PC-9 (cell line): Measurements from ENCODE around the gene INTS1.
"Not testable (repeated sequence)": the region's sequence is repeated elsewhere in the genome, so short reads cannot be mapped to it uniquely, and the experiment has no call there.

Experiments used
- EZH2 ChIP-seq: fragments of 200-600 bp; sonication (generic); IDR thresholded peaks from 2 replicates; pipeline ENCODE4 v1.8.0; 2017; ENCODE audit warnings: antibody characterized with exemption, low read depth
- TF ChIP-seq, protein P1 (sequence below): fragments of 200-600 bp; sonication (generic); conservative IDR thresholded peaks from 2 replicates; pipeline ENCODE4 v1.6.1; 2017; ENCODE audit warnings: mixed run types, antibody characterized with exemption, mild to moderate bottlenecking, moderate library complexity

DNA sequence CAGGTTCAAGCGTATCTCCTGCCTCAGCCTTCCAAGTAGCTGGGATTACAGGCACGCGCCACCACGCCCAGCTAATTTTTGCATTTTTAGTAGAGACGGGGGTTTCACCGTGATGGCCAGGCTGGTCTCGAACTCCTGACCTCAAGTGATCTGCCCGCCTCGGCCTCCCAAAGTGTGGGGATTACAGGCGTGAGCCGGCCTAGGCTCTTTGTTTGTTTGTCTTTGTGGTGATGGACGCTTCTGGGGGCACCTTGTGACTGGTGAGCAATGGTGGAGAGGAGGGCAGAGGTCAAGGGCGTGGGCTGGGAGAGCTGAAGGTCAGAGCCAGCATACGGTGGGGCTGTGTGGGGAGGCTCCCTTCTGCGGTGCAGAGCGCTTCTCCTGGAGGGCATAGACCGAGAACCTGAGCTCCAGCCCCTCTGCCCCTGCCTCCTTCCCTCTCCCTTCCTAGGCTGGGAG is 11.3 kb upstream of the INTS1 start:
- not testable (repeated sequence) for TF ChIP-seq EZH2
- TF ChIP-seq, protein P1, sequence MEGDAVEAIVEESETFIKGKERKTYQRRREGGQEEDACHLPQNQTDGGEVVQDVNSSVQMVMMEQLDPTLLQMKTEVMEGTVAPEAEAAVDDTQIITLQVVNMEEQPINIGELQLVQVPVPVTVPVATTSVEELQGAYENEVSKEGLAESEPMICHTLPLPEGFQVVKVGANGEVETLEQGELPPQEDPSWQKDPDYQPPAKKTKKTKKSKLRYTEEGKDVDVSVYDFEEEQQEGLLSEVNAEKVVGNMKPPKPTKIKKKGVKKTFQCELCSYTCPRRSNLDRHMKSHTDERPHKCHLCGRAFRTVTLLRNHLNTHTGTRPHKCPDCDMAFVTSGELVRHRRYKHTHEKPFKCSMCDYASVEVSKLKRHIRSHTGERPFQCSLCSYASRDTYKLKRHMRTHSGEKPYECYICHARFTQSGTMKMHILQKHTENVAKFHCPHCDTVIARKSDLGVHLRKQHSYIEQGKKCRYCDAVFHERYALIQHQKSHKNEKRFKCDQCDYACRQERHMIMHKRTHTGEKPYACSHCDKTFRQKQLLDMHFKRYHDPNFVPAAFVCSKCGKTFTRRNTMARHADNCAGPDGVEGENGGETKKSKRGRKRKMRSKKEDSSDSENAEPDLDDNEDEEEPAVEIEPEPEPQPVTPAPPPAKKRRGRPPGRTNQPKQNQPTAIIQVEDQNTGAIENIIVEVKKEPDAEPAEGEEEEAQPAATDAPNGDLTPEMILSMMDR, result not testable (repeated sequence)
